NCI-H510A (cell line): ENCODE results near the gene ACTN2.
"Not testable (repeated sequence)": the region's sequence is repeated elsewhere in the genome, so short reads cannot be mapped to it uniquely, and the experiment has no call there.

Experiments
- DNase-seq: peaks from one replicate; lab custom pipeline; 2025; lab: John Stamatoyannopoulos, UW

The ACTN2 gene

GRCh38 chr1:236685917-236686814 lies at the start of gene ACTN2:
ACTN2 (plus strand) TSS chr1:236686499; CDS start chr1:236686674, 175 bp downstream.
- peak; percentile 46 for DNase-seq

GRCh38 chr1:236638945-236639344 lies 47.4 kb upstream of the ACTN2 start:
- no peak for DNase-seq

- no peak for DNase-seq
These were observed 46.6 kb upstream of the ACTN2 start for GRCh38 chr1:236639686-236640085.

- no peak for DNase-seq
These were observed 43.5 kb upstream of the ACTN2 start for GRCh38 chr1:236642763-236643162.

- DNase-seq, result no peak
These were observed 41.2 kb upstream of the ACTN2 start for GRCh38 chr1:236645016-236645680.

GRCh38 chr1:236654511-236654910 lies 31.8 kb upstream of the ACTN2 start:
- no peak for DNase-seq

- DNase-seq, result no peak
These were observed 31.3 kb upstream of the ACTN2 start for GRCh38 chr1:236654957-236655356.

GRCh38 chr1:236657398-236657797 lies 28.9 kb upstream of the ACTN2 start:
- no peak for DNase-seq

- DNase-seq, result no peak
These were observed 26.3 kb upstream of the ACTN2 start for GRCh38 chr1:236659792-236660587.

GRCh38 chr1:236663934-236664333 lies 22.4 kb upstream of the ACTN2 start:
- DNase-seq, result no peak

GRCh38 chr1:236668909-236669308 lies 17.4 kb upstream of the ACTN2 start:
- not testable (repeated sequence) for DNase-seq

GRCh38 chr1:236670060-236670459 lies 16.2 kb upstream of the ACTN2 start:
- DNase-seq, result no peak

- DNase-seq, result no peak
These were observed 12.9 kb upstream of the ACTN2 start for GRCh38 chr1:236673289-236673919.

- no peak for DNase-seq
These were observed 8.6 kb upstream of the ACTN2 start for GRCh38 chr1:236677641-236678235.

- DNase-seq, result no peak
These were observed 5.1 kb upstream of the ACTN2 start for GRCh38 chr1:236681219-236681618.

- DNase-seq, result no peak
These were observed 938 bp upstream of the ACTN2 start for GRCh38 chr1:236685205-236685916.

GRCh38 chr1:236686815-236687160 lies 489 bp downstream of the ACTN2 start:
- no peak for DNase-seq

GRCh38 chr1:236687273-236687672 lies 974 bp downstream of the ACTN2 start:
- DNase-seq, result no peak

- no peak for DNase-seq
These were observed 2.4 kb downstream of the ACTN2 start for GRCh38 chr1:236688705-236689104.

- DNase-seq, result no peak
These were observed 3.6 kb downstream of the ACTN2 start for GRCh38 chr1:236689713-236690569.
